ENCODE results near the gene KSR2.

Gene KSR2

GRCh38 chr12:117968826-117969659, at the start of gene KSR2:
Gene KSR2 (minus strand): TSS chr12:117968990. CDS start chr12:117968255, 735 bp downstream.
- Histone ChIP-seq H3K9ac (ENCODE audit: low read length) (peak within 1 kb of the TSS; percentile 23; the same call in 1 of the 2 replicates), H3K36me3 (replicated peaks; ENCODE audit: low read depth, low read length) (no peaks in the 10 kb centered on the region), H3K27ac (ENCODE audit: low read length) (no peak within 1 kb of the TSS)

GRCh38 chr12:118017926-118018325, 49.1 kb upstream of the KSR2 start:
- no peak overlapping the region for H3K9ac ChIP-seq (ENCODE audit: low read length)
- H4K20me1 ChIP-seq (ENCODE audit: insufficient read depth, low read length): peaks cover 3% of the 10 kb centered on the region; the same call in 1 of the 2 replicates
- no peaks in the 10 kb centered on the region for H3K9me3 ChIP-seq (ENCODE audit: insufficient read depth, low read length)
- no peak overlapping the region for H2AFZ ChIP-seq (ENCODE audit: low read depth, low read length)
- peak overlapping the region; percentile 99 for H3K4me2 ChIP-seq (ENCODE audit: low read length)
- TF ChIP-seq EZH2phosphoT487 (IDR thresholded peaks at IDR 0.05; ENCODE audit: low read depth) (no peak), CTCF (IDR thresholded peaks at IDR 0.05; ENCODE audit: low read depth, low read length) (no peak)
- H3K4me1 ChIP-seq (ENCODE audit: low read length): peaks cover 13% of the 10 kb centered on the region
- peaks cover 37% of the 10 kb centered on the region for H3K36me3 ChIP-seq (replicated peaks; ENCODE audit: low read depth, low read length)
- no peaks in the 10 kb centered on the region for H3K27me3 ChIP-seq (ENCODE audit: low read depth, low read length)
- H3K4me3 ChIP-seq (ENCODE audit: low read length): peak overlapping the region; percentile 84; the same call in 1 of the 2 replicates
- H3K27ac ChIP-seq (ENCODE audit: low read length): no peak overlapping the region
- peaks cover 20% of the 10 kb centered on the region for H3K79me2 ChIP-seq (ENCODE audit: low read length)

More at GRCh38 chr12:117968826-117969659, at the start of gene KSR2:
- peaks cover 51% of the 10 kb centered on the region for H3K27me3 ChIP-seq (ENCODE audit: low read depth, low read length)
- peak within 1 kb of the TSS; percentile 81 for H3K4me2 ChIP-seq (ENCODE audit: low read length)
- no peaks in the 10 kb centered on the region for H4K20me1 ChIP-seq (ENCODE audit: insufficient read depth, low read length)
- H3K4me3 ChIP-seq (ENCODE audit: low read length): peak within 1 kb of the TSS; percentile 79
- TF ChIP-seq EZH2phosphoT487 (IDR thresholded peaks at IDR 0.05; ENCODE audit: low read depth) (0 out of 2 replicates have a peak, but pooled peaks have one; percentile 34), CTCF (IDR thresholded peaks at IDR 0.05; ENCODE audit: low read depth, low read length) (no peak)
- peak within 1 kb of the TSS; percentile 78 for H2AFZ ChIP-seq (ENCODE audit: low read depth, low read length)
- no peaks in the 10 kb centered on the region for H3K79me2 ChIP-seq (ENCODE audit: low read length)
- no peaks in the 10 kb centered on the region for H3K9me3 ChIP-seq (ENCODE audit: insufficient read depth, low read length)
- H3K4me1 ChIP-seq (ENCODE audit: low read length): no peaks in the 10 kb centered on the region

GRCh38 chr12:118016424-118017264, 47.9 kb upstream of the KSR2 start, which contains the start of gene RFC5:
Gene RFC5 (plus strand): TSS chr12:118016703. CDS start chr12:118016828, 125 bp downstream.
- peaks cover 20% of the 10 kb centered on the region for H3K79me2 ChIP-seq (ENCODE audit: low read length)
- H3K9me3 ChIP-seq (ENCODE audit: insufficient read depth, low read length): no peaks in the 10 kb centered on the region
- no peak for TF ChIP-seq EZH2phosphoT487 (IDR thresholded peaks at IDR 0.05; ENCODE audit: low read depth)
- peak within 1 kb of the TSS; percentile 37 for H3K27ac ChIP-seq (ENCODE audit: low read length)
- H3K4me1 ChIP-seq (ENCODE audit: low read length): peaks cover 13% of the 10 kb centered on the region
- peak within 1 kb of the TSS; percentile 77 for H3K9ac ChIP-seq (ENCODE audit: low read length)
- peaks cover 31% of the 10 kb centered on the region for H3K36me3 ChIP-seq (replicated peaks; ENCODE audit: low read depth, low read length)
- H2AFZ ChIP-seq (ENCODE audit: low read depth, low read length): peak within 1 kb of the TSS; percentile 77
- peaks cover 3% of the 10 kb centered on the region; the same call in 1 of the 2 replicates for H4K20me1 ChIP-seq (ENCODE audit: insufficient read depth, low read length)
- peak within 1 kb of the TSS; percentile 99 for H3K4me2 ChIP-seq (ENCODE audit: low read length)
- H3K27me3 ChIP-seq (ENCODE audit: low read depth, low read length): no peaks in the 10 kb centered on the region
- H3K4me3 ChIP-seq (ENCODE audit: low read length): peak within 1 kb of the TSS; percentile 84

GRCh38 chr12:118015944-118016343, 47.2 kb upstream of the KSR2 start:
- H3K36me3 ChIP-seq (replicated peaks; ENCODE audit: low read depth, low read length): peaks cover 29% of the 10 kb centered on the region
- H3K4me2 ChIP-seq (ENCODE audit: low read length): peak overlapping the region; percentile 99
- peak overlapping the region; percentile 84 for H3K4me3 ChIP-seq (ENCODE audit: low read length)
- H3K9me3 ChIP-seq (ENCODE audit: insufficient read depth, low read length): no peaks in the 10 kb centered on the region
- peaks cover 13% of the 10 kb centered on the region for H3K4me1 ChIP-seq (ENCODE audit: low read length)
- H3K27ac ChIP-seq (ENCODE audit: low read length): no peak overlapping the region
- H4K20me1 ChIP-seq (ENCODE audit: insufficient read depth, low read length): peaks cover 3% of the 10 kb centered on the region; the same call in 1 of the 2 replicates
- H3K9ac ChIP-seq (ENCODE audit: low read length): no peak overlapping the region
- TF ChIP-seq CTCF (IDR thresholded peaks at IDR 0.05; ENCODE audit: low read depth, low read length) (no peak), EZH2phosphoT487 (IDR thresholded peaks at IDR 0.05; ENCODE audit: low read depth) (no peak)
- 0 out of 2 replicates have a peak overlapping the region, but pooled peaks have one; percentile 8 for H2AFZ ChIP-seq (ENCODE audit: low read depth, low read length)
- no peaks in the 10 kb centered on the region for H3K27me3 ChIP-seq (ENCODE audit: low read depth, low read length)
- peaks cover 20% of the 10 kb centered on the region for H3K79me2 ChIP-seq (ENCODE audit: low read length)

Measured in OCI-LY3 (cell line).